Measurements from ENCODE around the gene NSUN3. TPM values are rescaled to one million over a fixed set of nuclear protein-coding genes. Genes with fewer than 3 reads are reported as not detected.

The NSUN3 gene
- total and polyA plus RNA-seq, 4 donors, result 5.1 to 61.0 (median 9.3) TPM

- no peak for TF ChIP-seq CTCF (IDR thresholded peaks at IDR 0.05; ENCODE audit: control extremely low read depth, extremely low read depth)
- Histone ChIP-seq H3K4me3 (no peak overlapping the region), H3K9ac (ENCODE audit: insufficient read depth in 1 of 2, low read length in 2 of 2) (no peak overlapping the region), H3K27ac (ENCODE audit: low read depth in 1 of 2, low read length in 1 of 2) (no peak overlapping the region), H3K9me3 (ENCODE audit: control insufficient read depth in 4 of 4, insufficient read depth in 3 of 4, low read length in 3 of 4) (no peaks in the 10 kb centered on the region), H3K4me1 (ENCODE audit: control insufficient read depth in 5 of 5, insufficient read depth in 5 of 5, low read length in 5 of 5) (peaks cover 0 to 6% (median 0%) of the 10 kb centered on the region in 5 donors), H3K27me3 (ENCODE audit: control insufficient read depth in 3 of 3, insufficient read depth in 3 of 3, low read length in 2 of 3) (no peaks in the 10 kb centered on the region), H3K36me3 (ENCODE audit: control insufficient read depth in 4 of 4, insufficient read depth in 4 of 4, low read length in 4 of 4) (peaks cover 2 to 10% (median 7%) of the 10 kb centered on the region in 4 donors)
- 96 to 97% methylated on average over 5 of the region's 5 CpGs for WGBS, 2 donors
- no peak for DNase-seq
- no peak for ATAC-seq (ENCODE audit: insufficient read depth, low FRiP score)
Measured at GRCh38 chr3:94081884-94082283, 19.0 kb downstream of the NSUN3 start.

DNA sequence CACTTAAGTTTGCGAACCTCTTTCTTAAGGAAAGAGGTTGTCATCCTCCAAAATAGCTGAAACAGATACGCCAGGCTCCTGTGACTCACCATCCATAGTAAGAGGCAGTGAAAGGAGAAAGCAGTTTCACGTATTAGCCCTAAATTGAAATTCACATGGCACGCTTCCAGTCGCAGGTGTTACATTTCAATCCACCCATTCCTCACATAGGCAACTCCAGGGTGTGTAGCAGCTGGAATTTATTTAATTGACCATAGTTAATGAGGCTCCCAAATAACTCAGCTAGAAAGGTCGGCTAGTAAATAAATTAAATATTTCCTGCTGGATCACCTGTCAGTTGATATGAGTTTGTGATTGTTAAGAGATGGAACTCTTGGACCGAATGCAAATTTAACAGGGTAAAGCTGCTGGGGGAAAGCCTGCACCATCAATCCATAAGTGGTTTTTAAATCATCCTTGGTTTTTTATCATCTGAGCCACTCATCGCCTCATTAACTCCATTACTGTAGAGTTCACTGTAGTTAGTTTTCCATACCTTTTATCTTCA lies 19.6 kb downstream of the NSUN3 start:
- Histone ChIP-seq H3K9ac (ENCODE audit: insufficient read depth in 1 of 2, low read length in 2 of 2) (no peak overlapping the region), H3K4me1 (ENCODE audit: control insufficient read depth in 5 of 5, insufficient read depth in 5 of 5, low read length in 5 of 5) (peaks cover 0 to 6% (median 0%) of the 10 kb centered on the region in 5 donors), H3K27ac (ENCODE audit: low read depth in 1 of 2, low read length in 1 of 2) (no peak overlapping the region), H3K36me3 (ENCODE audit: control insufficient read depth in 4 of 4, insufficient read depth in 4 of 4, low read length in 4 of 4) (peaks cover 0 to 10% (median 7%) of the 10 kb centered on the region in 4 donors), H3K9me3 (ENCODE audit: control insufficient read depth in 4 of 4, insufficient read depth in 3 of 4, low read length in 3 of 4) (no peaks in the 10 kb centered on the region), H3K4me3 (no peak overlapping the region), H3K27me3 (ENCODE audit: control insufficient read depth in 3 of 3, insufficient read depth in 3 of 3, low read length in 2 of 3) (no peaks in the 10 kb centered on the region)
- no peak for TF ChIP-seq CTCF (IDR thresholded peaks at IDR 0.05; ENCODE audit: control extremely low read depth, extremely low read depth)
- DNase-seq, result no peak
- 90 to 95% methylated on average over 8 of the region's 8 CpGs for WGBS, 2 donors
- ATAC-seq (ENCODE audit: insufficient read depth, low FRiP score), result no peak

DNA sequence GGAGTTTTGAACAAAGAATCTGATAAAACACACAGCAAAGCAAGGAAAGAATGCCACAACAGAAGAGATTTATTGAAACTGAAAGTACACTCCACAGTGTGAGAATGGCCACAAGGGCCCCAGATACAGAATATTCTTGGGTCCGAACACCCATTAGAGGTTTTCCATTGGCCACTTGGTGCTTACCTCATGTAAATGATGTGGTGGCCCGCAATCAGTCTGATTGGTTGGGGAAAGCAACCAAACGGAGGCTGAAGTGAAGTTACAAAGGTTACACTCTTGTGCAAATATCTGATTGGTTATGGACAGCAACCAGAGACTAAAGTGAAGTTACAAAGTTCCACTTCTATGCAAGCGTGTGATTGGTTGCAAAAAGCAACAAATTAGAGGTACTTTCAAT lies 20.4 kb downstream of the NSUN3 start:
- no peak overlapping the region for H3K4me3 ChIP-seq
- H3K27ac ChIP-seq (ENCODE audit: low read depth in 1 of 2, low read length in 1 of 2), result no peak overlapping the region
- peaks cover 0 to 10% (median 7%) of the 10 kb centered on the region in 4 donors for H3K36me3 ChIP-seq (ENCODE audit: control insufficient read depth in 4 of 4, insufficient read depth in 4 of 4, low read length in 4 of 4)
- H3K9me3 ChIP-seq (ENCODE audit: control insufficient read depth in 4 of 4, insufficient read depth in 3 of 4, low read length in 3 of 4), result no peaks in the 10 kb centered on the region
- H3K27me3 ChIP-seq (ENCODE audit: control insufficient read depth in 3 of 3, insufficient read depth in 3 of 3, low read length in 2 of 3), result no peaks in the 10 kb centered on the region
- WGBS, 2 donors, result 91% methylated on average over 4 of the region's 4 CpGs
- H3K9ac ChIP-seq (ENCODE audit: insufficient read depth in 1 of 2, low read length in 2 of 2), result no peak overlapping the region
- no peak for DNase-seq
- ATAC-seq (ENCODE audit: insufficient read depth, low FRiP score), result no peak
- H3K4me1 ChIP-seq (ENCODE audit: control insufficient read depth in 5 of 5, insufficient read depth in 5 of 5, low read length in 5 of 5), result peaks cover 0 to 6% (median 0%) of the 10 kb centered on the region in 5 donors
- TF ChIP-seq CTCF (IDR thresholded peaks at IDR 0.05; ENCODE audit: control extremely low read depth, extremely low read depth), result no peak

DNA sequence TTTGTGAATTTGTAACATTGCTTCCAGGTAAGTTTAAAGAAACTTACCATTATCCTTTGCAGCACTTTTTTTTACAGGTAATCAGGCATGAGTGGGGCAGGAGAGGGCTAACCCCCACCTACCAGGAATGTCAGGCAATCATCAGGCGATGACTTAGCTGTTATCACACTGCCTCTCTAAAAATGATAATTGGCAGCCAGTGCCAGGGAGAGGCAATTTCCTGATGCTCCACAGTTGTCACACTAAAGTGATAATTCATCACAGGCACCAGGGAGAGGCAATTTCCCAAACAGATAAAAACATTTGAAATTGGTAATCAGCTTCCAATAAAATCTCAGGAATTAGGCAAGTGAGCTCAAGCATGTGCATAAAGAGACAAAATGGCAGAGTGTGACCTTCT lies 26.3 kb downstream of the NSUN3 start:
- Histone ChIP-seq H3K4me3 (no peak overlapping the region), H3K27me3 (ENCODE audit: control insufficient read depth in 3 of 3, insufficient read depth in 3 of 3, low read length in 2 of 3) (no peaks in the 10 kb centered on the region), H3K9me3 (ENCODE audit: control insufficient read depth in 4 of 4, insufficient read depth in 3 of 4, low read length in 3 of 4) (no peaks in the 10 kb centered on the region), H3K27ac (ENCODE audit: low read depth in 1 of 2, low read length in 1 of 2) (no peak overlapping the region), H3K4me1 (ENCODE audit: control insufficient read depth in 5 of 5, insufficient read depth in 5 of 5, low read length in 5 of 5) (no peaks in the 10 kb centered on the region), H3K9ac (ENCODE audit: insufficient read depth in 1 of 2, low read length in 2 of 2) (no peak overlapping the region), H3K36me3 (ENCODE audit: control insufficient read depth in 4 of 4, insufficient read depth in 4 of 4, low read length in 4 of 4) (peaks cover 7 to 17% (median 8%) of the 10 kb centered on the region in 4 donors)
- no peak for ATAC-seq (ENCODE audit: insufficient read depth, low FRiP score)
- no peak for DNase-seq
- WGBS, 2 donors, result 91 to 94% methylated on average over 1 of the region's 1 CpG
- no peak for TF ChIP-seq CTCF (IDR thresholded peaks at IDR 0.05; ENCODE audit: control extremely low read depth, extremely low read depth)

Measured in lung (tissue), 12 donors.